ENCODE results near the gene OR3A3. TPM values are rescaled to one million over a fixed set of nuclear protein-coding genes. Genes with fewer than 3 reads are reported as not detected.
"Not testable (repeated sequence)": the region's sequence is repeated elsewhere in the genome, so short reads cannot be mapped to it uniquely, and the experiment has no call there.

The OR3A3 gene
- not detected for total RNA-seq
- not detected for polyA plus RNA-seq (2013, experiment 1 of 2)
- not detected for polyA plus RNA-seq (2013, experiment 2 of 2)
- long read RNA-seq, experiment 1, result 0 reads
- long read RNA-seq, experiment 2, result 0 reads
- long read RNA-seq, experiment 3, result 0 reads
- long read RNA-seq, experiment 4, result 0 reads

- Histone ChIP-seq H3K9ac (ENCODE audit: extremely low read depth, low read length, poor library complexity, severe bottlenecking) (no peak within 1 kb of the TSS), H3K27ac (ENCODE audit: low read depth, low read length) (no peak within 1 kb of the TSS), H3K4me1 (ENCODE audit: control insufficient read depth, insufficient read depth, low read length) (no peaks in the 10 kb centered on the region), H3K9me3 (ENCODE audit: control insufficient read depth, low read length) (peaks cover 25% of the 10 kb centered on the region), H3K4me3 (ENCODE audit: low read length) (no peak within 1 kb of the TSS), H3K27me3 (ENCODE audit: control insufficient read depth, insufficient read depth, low read length, poor library complexity, severe bottlenecking) (no peaks in the 10 kb centered on the region), H3K36me3 (ENCODE audit: control insufficient read depth, insufficient read depth, low read length) (no peaks in the 10 kb centered on the region)
- WGBS, 2 experiments (ENCODE audit: insufficient coverage in 1 of 2, insufficient read length in 1 of 2), result 80 to 84% methylated on average over 2 to 3 of the region's 3 CpGs
- Mint-ChIP-seq H3K4me1 (no peaks in the 10 kb centered on the region), H3K36me3 (ENCODE audit: low read depth) (no peaks in the 10 kb centered on the region), H3K9me3 (peaks cover 70% of the 10 kb centered on the region), H3K27me3 (ENCODE audit: insufficient read depth) (no peaks in the 10 kb centered on the region), H3K27ac (no peak within 1 kb of the TSS), H3K4me3 (no peak within 1 kb of the TSS)
- TF ChIP-seq, protein P1, sequence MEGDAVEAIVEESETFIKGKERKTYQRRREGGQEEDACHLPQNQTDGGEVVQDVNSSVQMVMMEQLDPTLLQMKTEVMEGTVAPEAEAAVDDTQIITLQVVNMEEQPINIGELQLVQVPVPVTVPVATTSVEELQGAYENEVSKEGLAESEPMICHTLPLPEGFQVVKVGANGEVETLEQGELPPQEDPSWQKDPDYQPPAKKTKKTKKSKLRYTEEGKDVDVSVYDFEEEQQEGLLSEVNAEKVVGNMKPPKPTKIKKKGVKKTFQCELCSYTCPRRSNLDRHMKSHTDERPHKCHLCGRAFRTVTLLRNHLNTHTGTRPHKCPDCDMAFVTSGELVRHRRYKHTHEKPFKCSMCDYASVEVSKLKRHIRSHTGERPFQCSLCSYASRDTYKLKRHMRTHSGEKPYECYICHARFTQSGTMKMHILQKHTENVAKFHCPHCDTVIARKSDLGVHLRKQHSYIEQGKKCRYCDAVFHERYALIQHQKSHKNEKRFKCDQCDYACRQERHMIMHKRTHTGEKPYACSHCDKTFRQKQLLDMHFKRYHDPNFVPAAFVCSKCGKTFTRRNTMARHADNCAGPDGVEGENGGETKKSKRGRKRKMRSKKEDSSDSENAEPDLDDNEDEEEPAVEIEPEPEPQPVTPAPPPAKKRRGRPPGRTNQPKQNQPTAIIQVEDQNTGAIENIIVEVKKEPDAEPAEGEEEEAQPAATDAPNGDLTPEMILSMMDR (conservative IDR thresholded peaks at IDR 0.05), result no peak
- DNase-seq, result no peak
These were observed at the start of gene OR3A3 for GRCh38 chr17:3411070-3411469. Gene OR3A3 (plus strand): TSS chr17:3411370.

- not testable (repeated sequence) for H3K9ac ChIP-seq (ENCODE audit: extremely low read depth, low read length, poor library complexity, severe bottlenecking); H3K4me1 Mint-ChIP-seq; DNase-seq
These were observed 40.0 kb upstream of the OR3A3 start for GRCh38 chr17:3371167-3371566.

GRCh38 chr17:3378321-3378720 is 32.8 kb upstream of the OR3A3 start:
- Mint-ChIP-seq H3K36me3 (ENCODE audit: low read depth) (no peaks in the 10 kb centered on the region), H3K27ac (no peak overlapping the region), H3K4me3 (no peak overlapping the region), H3K4me1 (no peaks in the 10 kb centered on the region), H3K9me3 (peaks cover 97% of the 10 kb centered on the region), H3K27me3 (ENCODE audit: insufficient read depth) (no peaks in the 10 kb centered on the region)
- no peaks in the 10 kb centered on the region for H3K27me3 ChIP-seq (ENCODE audit: control insufficient read depth, insufficient read depth, low read length, poor library complexity, severe bottlenecking)
- no peaks in the 10 kb centered on the region for H3K36me3 ChIP-seq (ENCODE audit: control insufficient read depth, insufficient read depth, low read length)
- no peak overlapping the region for H3K9ac ChIP-seq (ENCODE audit: extremely low read depth, low read length, poor library complexity, severe bottlenecking)
- TF ChIP-seq, protein P1 (conservative IDR thresholded peaks at IDR 0.05), result no peak
- H3K9me3 ChIP-seq (ENCODE audit: control insufficient read depth, low read length), result peaks cover 23% of the 10 kb centered on the region
- H3K4me1 ChIP-seq (ENCODE audit: control insufficient read depth, insufficient read depth, low read length), result no peaks in the 10 kb centered on the region
- H3K27ac ChIP-seq (ENCODE audit: low read depth, low read length), result no peak overlapping the region
- 72 to 76% methylated on average over 5 to 8 of the region's 8 CpGs for WGBS, 2 experiments (ENCODE audit: insufficient coverage in 1 of 2, insufficient read length in 1 of 2)
- DNase-seq, result no peak
- H3K4me3 ChIP-seq (ENCODE audit: low read length), result no peak overlapping the region

More at GRCh38 chr17:3371167-3371566, 40.0 kb upstream of the OR3A3 start:
- not testable (repeated sequence) for H3K27me3 ChIP-seq (ENCODE audit: control insufficient read depth, insufficient read depth, low read length, poor library complexity, severe bottlenecking); H3K4me3 ChIP-seq (ENCODE audit: low read length); H3K36me3 ChIP-seq (ENCODE audit: control insufficient read depth, insufficient read depth, low read length); H3K27ac ChIP-seq (ENCODE audit: low read depth, low read length); H3K27me3 Mint-ChIP-seq (ENCODE audit: insufficient read depth); H3K4me3 Mint-ChIP-seq; H3K27ac Mint-ChIP-seq; H3K36me3 Mint-ChIP-seq (ENCODE audit: low read depth); H3K4me1 ChIP-seq (ENCODE audit: control insufficient read depth, insufficient read depth, low read length)
- peaks cover 78% of the 10 kb centered on the region for H3K9me3 Mint-ChIP-seq
- 95% methylated on average over 4 of the region's 31 CpGs; no CpG with 5 or more reads in 1 of the 2 experiments for WGBS, 2 experiments (ENCODE audit: insufficient coverage in 1 of 2, insufficient read length in 1 of 2)
- H3K9me3 ChIP-seq (ENCODE audit: control insufficient read depth, low read length), result peaks cover 23% of the 10 kb centered on the region

DNA sequence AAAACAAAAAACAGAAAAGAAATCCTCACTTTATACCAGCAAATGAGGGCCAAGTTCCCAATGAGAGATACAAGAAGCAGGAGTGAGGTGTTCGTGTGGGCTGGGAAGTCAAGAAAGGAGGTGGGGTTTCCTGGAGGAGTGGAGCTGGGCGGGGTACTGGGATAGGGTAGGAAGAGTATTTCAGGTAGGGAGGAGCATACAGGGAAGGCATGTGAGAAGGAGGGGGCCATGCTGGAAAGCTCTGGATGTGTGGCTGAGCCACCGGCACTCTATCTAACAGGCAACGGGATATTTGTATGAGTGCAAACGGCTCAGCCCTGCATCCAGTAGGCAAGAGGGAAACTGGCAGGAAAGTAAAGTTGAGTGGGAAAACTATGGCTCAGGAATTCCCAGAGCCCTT is 29.2 kb upstream of the OR3A3 start:
- Histone ChIP-seq H3K9me3 (ENCODE audit: control insufficient read depth, low read length) (peaks cover 24% of the 10 kb centered on the region), H3K4me3 (ENCODE audit: low read length) (no peak overlapping the region), H3K4me1 (ENCODE audit: control insufficient read depth, insufficient read depth, low read length) (no peaks in the 10 kb centered on the region), H3K9ac (ENCODE audit: extremely low read depth, low read length, poor library complexity, severe bottlenecking) (no peak overlapping the region), H3K36me3 (ENCODE audit: control insufficient read depth, insufficient read depth, low read length) (no peaks in the 10 kb centered on the region), H3K27ac (ENCODE audit: low read depth, low read length) (no peak overlapping the region), H3K27me3 (ENCODE audit: control insufficient read depth, insufficient read depth, low read length, poor library complexity, severe bottlenecking) (no peaks in the 10 kb centered on the region)
- Mint-ChIP-seq H3K9me3 (peaks cover 91% of the 10 kb centered on the region), H3K36me3 (ENCODE audit: low read depth) (no peaks in the 10 kb centered on the region), H3K4me1 (no peaks in the 10 kb centered on the region), H3K4me3 (no peak overlapping the region), H3K27ac (no peak overlapping the region), H3K27me3 (ENCODE audit: insufficient read depth) (peaks cover 10% of the 10 kb centered on the region)
- TF ChIP-seq, protein P1 (conservative IDR thresholded peaks at IDR 0.05), result no peak
- WGBS, 2 experiments (ENCODE audit: insufficient coverage in 1 of 2, insufficient read length in 1 of 2), result 75 to 81% methylated on average over 4 to 5 of the region's 5 CpGs
- DNase-seq, result no peak
